NCI-H2107 treated with DMSO at 0.1 percent for 48 hours (cell line): Measurements from ENCODE around the gene TRAPPC11.
"Not testable (repeated sequence)": the region's sequence is repeated elsewhere in the genome, so short reads cannot be mapped to it uniquely, and the experiment has no call there.

Experiments
- DNase-seq: peaks from one replicate; lab custom pipeline; 2025; ENCODE audit not compliant: unreplicated experiment; lab: John Stamatoyannopoulos, UW

The TRAPPC11 gene

DNA sequence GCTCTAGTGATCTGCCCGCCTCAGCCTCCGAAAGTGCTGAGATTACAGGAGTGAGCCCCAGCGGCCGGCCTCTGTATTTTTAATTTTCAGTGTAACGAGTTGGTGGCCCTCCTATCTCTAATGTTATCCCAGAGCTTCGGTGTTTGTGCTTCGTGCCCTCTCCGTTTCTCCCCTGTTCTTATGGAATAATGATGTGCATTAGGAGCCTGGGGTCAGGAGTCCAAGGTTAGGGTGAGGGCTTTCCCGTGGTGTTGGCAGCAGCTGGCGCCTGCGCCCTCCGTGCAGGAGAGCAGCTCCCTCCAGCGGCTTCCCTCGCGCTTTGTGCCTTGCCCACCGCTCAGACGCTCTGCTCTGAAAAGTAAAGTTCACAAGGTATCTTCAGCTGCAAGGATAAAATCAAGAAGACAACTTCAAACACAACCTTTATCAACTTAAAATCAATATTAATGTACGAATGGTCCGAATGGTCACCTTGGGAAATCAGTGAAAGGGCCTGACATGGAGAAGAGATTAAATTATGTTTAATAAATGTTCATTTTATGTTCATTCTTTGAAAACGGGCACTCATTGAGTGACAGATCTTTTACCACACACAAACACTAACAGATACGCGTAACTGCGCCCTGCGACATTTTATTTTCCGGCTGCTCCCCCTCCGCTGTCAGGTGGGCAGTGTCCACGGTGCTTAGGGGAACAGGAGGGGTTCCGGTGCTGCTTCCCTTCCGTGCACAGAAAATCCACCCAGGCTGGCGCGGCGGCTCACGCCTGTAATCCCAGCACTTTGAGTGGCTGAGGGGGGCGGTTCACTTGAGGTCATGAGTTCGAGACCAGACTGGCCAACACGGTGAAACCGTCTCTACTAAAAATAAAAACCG lies 62.4 kb downstream of the TRAPPC11 start:
- no peak for DNase-seq

DNA sequence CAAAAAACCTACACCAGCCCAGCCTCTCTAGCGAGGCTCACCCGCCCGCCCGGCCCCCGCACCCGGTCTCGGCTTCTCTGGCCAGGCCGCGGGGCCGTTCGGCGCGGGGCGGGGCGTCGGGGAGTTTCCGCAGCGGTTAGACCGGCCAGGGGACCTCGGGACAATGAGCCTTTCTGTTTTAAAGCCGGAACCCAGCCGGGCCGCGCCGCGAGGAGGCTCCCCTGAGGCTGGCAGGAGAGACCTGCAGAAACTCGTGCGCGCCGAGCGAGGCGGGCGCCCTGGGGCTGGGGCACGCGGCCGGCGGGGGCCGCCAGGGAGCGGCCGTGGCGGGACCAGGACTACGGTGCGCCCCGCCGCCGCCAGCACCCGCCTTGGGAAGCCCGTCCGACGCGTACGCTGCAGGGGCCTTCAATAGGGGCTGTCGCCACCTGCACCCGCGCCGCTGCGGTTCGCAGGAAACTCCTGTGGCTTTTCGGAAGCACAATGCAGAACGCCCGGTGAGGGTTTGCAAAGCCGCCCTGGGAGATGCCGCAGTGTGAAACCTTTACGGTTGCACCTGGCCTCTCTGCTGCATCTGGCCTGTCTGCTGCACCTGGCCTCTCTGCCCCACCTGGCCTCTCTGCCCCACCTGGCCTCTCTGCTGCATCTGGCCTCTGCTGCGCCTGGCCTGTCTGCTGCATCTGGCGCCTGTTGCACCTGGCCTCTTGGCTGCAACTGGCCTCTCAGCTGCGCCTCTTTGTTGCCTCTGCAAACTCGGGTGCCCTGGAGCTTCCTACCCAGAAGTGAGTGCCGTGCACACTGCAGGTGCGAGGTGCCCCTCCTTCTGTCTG lies 63.9 kb downstream of the TRAPPC11 start:
- peak; percentile 82 for DNase-seq

- DNase-seq, result no peak
Observed at GRCh38 chr4:183723561-183724228, 64.6 kb downstream of the TRAPPC11 start.

DNA sequence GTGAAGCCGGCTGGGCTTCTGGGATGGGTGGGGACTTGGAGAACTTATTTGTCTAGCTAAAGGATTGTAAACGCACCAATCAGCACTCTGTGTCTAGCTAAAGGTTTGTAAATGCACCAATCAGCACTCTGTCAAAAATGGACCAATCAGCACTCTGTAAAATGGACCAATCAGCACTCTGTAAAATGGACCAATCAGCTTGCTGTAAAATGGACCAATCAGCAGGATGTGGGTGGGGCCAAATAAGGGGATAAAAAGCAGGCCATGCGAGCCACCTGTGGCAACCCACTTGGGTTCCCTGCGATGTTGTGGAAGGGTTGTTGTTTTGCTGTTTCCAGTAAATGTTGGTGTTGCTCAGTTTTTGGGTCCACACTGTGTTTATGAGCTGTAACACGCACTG lies 66.5 kb downstream of the TRAPPC11 start:
- not testable (repeated sequence) for DNase-seq

GRCh38 chr4:183727482-183727881 lies 68.4 kb downstream of the TRAPPC11 start:
- no peak for DNase-seq

DNA sequence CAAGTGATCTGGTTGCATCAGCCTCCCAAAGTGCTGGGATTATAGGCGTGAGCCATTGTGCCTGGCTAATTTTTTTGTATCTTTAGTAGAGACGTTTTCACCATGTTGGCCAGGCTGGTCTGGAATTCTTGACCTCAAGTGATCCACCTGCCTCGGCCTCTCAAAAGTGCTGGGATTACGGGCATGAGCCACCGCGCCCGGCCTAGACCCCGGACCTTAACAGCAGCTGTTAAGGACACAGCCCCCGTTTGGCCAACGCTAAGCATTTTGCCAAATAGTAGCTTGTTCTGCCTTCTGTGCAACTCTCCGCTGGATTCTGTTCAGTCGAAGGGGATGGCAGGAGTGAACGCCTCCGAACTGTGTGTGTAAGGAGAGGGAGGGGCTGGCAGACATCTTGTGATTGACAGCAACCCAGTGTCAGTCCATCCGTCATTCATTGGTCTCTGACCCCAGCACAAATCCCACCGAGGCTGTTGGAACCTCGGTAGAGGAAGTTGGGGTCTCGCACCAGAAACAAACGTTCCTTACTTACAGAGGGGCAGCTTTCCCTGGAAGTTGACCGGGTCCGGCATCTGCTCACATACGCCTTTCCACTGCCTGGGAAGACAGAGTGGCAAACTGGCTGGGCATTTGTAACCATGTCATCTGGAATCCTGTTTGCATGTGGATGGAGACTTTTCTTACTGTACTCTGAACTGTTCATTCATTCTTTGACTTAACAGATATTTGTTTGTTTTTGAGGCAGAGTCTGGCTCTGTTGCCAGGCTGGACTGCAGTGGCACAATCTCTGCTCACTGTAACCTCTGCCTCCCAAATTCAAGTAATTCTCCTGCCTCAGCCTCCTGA lies 69.4 kb downstream of the TRAPPC11 start:
- no peak for DNase-seq

GRCh38 chr4:183729069-183729406 lies 69.9 kb downstream of the TRAPPC11 start:
- DNase-seq, result no peak

GRCh38 chr4:183729430-183730328 lies 70.6 kb downstream of the TRAPPC11 start:
- no peak for DNase-seq

GRCh38 chr4:183732296-183732695 lies 73.2 kb downstream of the TRAPPC11 start:
- DNase-seq, result no peak

DNA sequence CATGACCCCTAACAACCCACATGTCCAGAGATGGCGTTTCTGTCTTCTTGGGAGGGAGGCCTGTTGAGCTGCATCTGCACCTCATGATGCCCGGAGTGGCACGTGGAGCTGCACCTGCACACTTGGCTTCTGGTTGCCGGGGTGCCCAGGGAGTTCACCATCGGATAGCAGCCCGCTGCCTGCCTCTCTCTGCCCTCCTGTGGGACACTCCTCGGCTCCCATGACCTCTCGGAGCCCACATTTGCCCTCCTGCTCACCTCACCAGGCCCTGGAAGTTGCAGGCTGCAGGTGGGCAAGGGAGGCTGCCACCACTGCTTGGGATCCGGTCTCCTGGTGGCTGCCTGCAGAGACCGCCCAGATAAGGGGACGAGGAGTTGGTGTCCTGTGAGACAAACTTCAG lies 74.1 kb downstream of the TRAPPC11 start:
- no peak for DNase-seq

DNA sequence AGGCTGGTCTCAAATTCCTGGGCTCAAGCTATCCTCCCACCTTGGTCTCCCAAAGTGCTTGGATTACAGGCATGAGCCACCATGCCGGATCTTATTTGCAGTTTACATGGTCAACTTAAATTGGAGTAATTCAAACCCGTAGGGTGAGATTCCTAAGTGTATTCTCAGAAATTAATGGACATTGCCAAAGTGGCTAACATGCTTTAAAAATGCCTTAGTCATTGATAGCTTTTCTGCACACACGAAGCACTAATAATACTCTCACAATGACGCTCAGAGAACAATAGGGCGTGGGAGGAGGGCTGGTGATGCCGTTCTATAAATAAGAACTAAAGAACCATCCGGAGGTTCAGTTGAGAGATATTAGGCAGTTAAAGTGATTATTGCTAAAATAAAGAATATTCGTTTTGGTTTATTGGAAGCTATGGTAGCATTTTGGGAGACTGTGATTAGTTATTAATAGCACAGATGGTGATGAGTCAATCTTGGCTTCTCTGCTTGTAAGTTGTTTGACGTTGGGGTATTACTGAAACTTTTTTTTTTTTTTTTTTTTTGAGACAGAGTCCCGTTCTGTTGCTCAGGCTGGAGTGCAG lies 79.1 kb downstream of the TRAPPC11 start:
- no peak for DNase-seq

DNA sequence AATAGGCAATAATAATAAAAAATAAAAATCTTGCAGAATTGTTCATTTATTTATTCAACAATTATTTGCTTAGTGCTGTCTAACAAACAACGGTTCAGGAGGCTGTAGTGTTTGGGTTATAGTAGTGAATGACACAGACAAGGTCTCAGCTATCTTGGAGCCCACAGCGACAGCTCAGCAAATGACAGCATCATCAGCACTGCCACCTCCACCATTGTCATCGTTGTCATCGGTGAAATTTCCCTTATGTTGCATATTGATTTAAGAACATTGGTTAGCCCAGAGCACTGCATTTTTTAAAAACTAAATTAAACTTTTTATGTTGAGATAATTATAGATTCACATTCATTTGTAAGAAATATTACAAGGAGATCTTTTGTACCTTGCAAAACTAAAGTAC lies 79.9 kb downstream of the TRAPPC11 start:
- DNase-seq, result no peak

- DNase-seq, result no peak
Observed at GRCh38 chr4:183746305-183747229, 87.5 kb downstream of the TRAPPC11 start.

DNA sequence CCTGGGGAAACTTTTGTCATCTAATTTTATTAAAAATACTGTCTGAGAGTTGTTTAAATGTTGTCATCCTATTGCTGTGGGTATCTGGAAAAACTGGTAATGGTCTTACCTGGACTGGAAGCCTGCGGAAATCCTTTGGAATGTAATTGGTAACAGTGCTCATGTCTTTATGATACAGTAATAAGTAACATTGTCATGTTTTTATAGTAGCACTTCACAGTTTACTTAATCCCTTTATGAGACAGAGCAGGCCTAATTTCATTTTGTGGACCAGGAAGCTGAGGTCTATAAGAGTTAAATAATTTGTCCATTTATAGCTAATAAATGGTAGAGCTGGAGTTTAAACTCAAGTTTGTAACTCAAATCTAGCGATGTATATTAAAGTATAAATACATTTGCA lies 88.3 kb downstream of the TRAPPC11 start:
- no peak for DNase-seq

GRCh38 chr4:183747931-183748670 lies 89.0 kb downstream of the TRAPPC11 start:
- DNase-seq, result no peak

- no peak for DNase-seq
Observed at GRCh38 chr4:183751106-183751505, 92.0 kb downstream of the TRAPPC11 start.

DNA sequence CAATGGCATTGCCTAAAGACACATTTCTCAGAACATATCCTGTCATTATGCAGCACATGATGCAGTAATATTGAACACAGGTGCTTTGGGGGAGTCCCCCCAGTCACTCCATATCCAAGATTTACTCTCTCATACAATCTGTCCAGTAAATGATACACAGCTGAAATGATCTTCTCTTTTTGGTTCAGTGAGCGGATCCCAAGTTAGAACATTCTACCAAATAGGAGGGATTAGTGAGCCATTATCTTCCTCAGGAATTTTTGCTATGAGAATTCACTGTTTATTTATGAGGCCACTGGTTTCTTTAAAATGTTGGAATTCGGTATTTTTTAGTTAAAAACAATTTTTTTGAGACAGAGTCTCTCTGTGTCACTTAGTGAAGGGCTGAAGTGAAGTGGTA lies 96.5 kb downstream of the TRAPPC11 start:
- no peak for DNase-seq

DNA sequence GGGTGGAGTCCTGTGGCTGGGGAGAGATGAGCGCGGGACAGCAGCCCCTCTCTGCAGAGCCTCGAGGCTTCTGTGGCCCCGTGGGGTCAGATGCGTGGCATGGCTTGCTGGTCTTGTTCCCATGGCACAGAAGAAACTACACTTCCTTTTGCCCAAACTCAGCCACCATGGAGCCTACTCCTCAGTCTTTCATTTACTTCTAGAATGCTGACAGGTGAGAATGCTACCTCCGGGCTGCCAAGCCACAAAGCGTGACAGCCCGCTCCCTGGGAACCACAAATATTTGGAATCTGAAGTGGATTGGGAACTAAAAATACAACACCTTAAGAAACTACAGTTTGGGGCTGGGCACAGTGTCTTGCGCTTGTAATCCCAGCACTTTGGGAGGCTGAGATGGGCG lies 98.0 kb downstream of the TRAPPC11 start:
- peak; percentile 5 for DNase-seq
